Measurements from ENCODE around the gene CD19.

The CD19 gene

GRCh38 chr16:28983644-28984043 is 51.9 kb downstream of the CD19 start:
- DNase-seq: no peak

- no peak for DNase-seq
Observed at GRCh38 chr16:28984091-28984490, 52.3 kb downstream of the CD19 start.

- DNase-seq: no peak
Observed at GRCh38 chr16:28984619-28985135, 52.9 kb downstream of the CD19 start, which contains the start of gene LAT. Gene LAT, plus strand, starts transcription at chr16:28985052. Its CDS starts 366 bp downstream, at chr16:28985418.

- no peak for DNase-seq
Observed at GRCh38 chr16:28985211-28986041, 53.7 kb downstream of the CD19 start.

- DNase-seq: no peak
Observed at GRCh38 chr16:28986046-28986445, 54.3 kb downstream of the CD19 start.

GRCh38 chr16:28986492-28986891 is 54.7 kb downstream of the CD19 start:
- no peak for DNase-seq

- DNase-seq: no peak
Observed at GRCh38 chr16:28987170-28987853, 55.5 kb downstream of the CD19 start.
